PC-9 (cell line): Measurements from ENCODE around the gene KIF5C. TPM values are rescaled to one million over a fixed set of nuclear protein-coding genes. Genes with fewer than 3 reads are reported as not detected.

Source experiments
- BruUV-seq: library from RNA; stranded (reverse); fragments of 400-500 nt; replicated peaks from 2 replicates; lab custom pipeline; 2021; lab: Mats Ljungman, UMichigan
- CTCF ChIA-PET: fragments of 300-600 bp; sonication (Branson Sonifier 250); formaldehyde crosslinking; loops from one replicate; lab custom pipeline; 2022; ENCODE audit warnings: antibody characterized with exemption; lab: Charles Lee
- POLR2A ChIA-PET: fragments of 300-600 bp; sonication (Branson Sonifier 250); formaldehyde crosslinking; loops from one replicate; lab custom pipeline; 2022; ENCODE audit warnings: antibody characterized with exemption; ENCODE audit not compliant: unreplicated experiment; lab: Charles Lee
- DNase-seq, 2 experiments: peaks; one replicate each; pipeline versions ENCODE4 v3.0.0 to v3.0.0-alpha.2; 2015 to 2022; ENCODE audit warnings: mixed read lengths in 1 of 2
- H2AFZ ChIP-seq: fragments of 200-600 bp; sonication (generic); 2 replicates; pipeline ENCODE4 v1.8.1; 2017; ENCODE audit warnings: antibody characterized with exemption
- H3F3A ChIP-seq: fragments of 200-600 bp; sonication (generic); 2 replicates; pipeline ENCODE4 v1.8.1; 2017; ENCODE audit warnings: antibody characterized with exemption, mild to moderate bottlenecking, low read depth; ENCODE audit not compliant: insufficient read depth
- H3K27ac ChIP-seq: fragments of 200-600 bp; sonication (generic); 2 replicates; pipeline ENCODE4 v1.6.1; 2016; ENCODE audit warnings: mixed run types
- H3K27me3 ChIP-seq: fragments of 200-600 bp; sonication (generic); 2 replicates; pipeline ENCODE4 v1.6.1; 2016; ENCODE audit warnings: low read depth, mixed run types; ENCODE audit not compliant: insufficient read depth
- H3K36me3 ChIP-seq: fragments of 200-600 bp; sonication (generic); 2 replicates; pipeline ENCODE4 v1.6.1; 2016; ENCODE audit warnings: low read depth, mixed run types
- H3K4me1 ChIP-seq: fragments of 200-600 bp; sonication (generic); replicated peaks from 2 replicates; pipeline ENCODE4 v1.6.1; 2016; ENCODE audit warnings: mixed run types; ENCODE audit not compliant: insufficient read depth
- H3K4me2 ChIP-seq: fragments of 200-600 bp; sonication (generic); 2 replicates; pipeline ENCODE4 v1.6.1; 2017; ENCODE audit warnings: mixed run types
- H3K4me3 ChIP-seq: fragments of 200-600 bp; sonication (generic); 2 replicates; pipeline ENCODE4 v1.6.1; 2016; ENCODE audit warnings: mixed run types
- H3K79me2 ChIP-seq: fragments of 200-600 bp; sonication (generic); 2 replicates; pipeline ENCODE4 v1.6.1; 2017; ENCODE audit warnings: low read depth, mixed run types
- H3K9me2 ChIP-seq: fragments of 200-600 bp; sonication (generic); 2 replicates; pipeline ENCODE4 v1.8.1; 2017; ENCODE audit warnings: mild to moderate bottlenecking; ENCODE audit not compliant: insufficient read depth
- H3K9me3 ChIP-seq: fragments of 200-600 bp; sonication (generic); 2 replicates; pipeline ENCODE4 v1.8.1; 2016; ENCODE audit warnings: low read depth; ENCODE audit not compliant: insufficient read depth
- H4K20me1 ChIP-seq: fragments of 200-600 bp; sonication (generic); 2 replicates; pipeline ENCODE4 v1.8.1; 2017; ENCODE audit not compliant: insufficient read depth
- EZH2 ChIP-seq: fragments of 200-600 bp; sonication (generic); IDR thresholded peaks from 2 replicates; pipeline ENCODE4 v1.8.0; 2017; ENCODE audit warnings: antibody characterized with exemption, low read depth
- intact Hi-C: fragments of 100-400 bp; cut with micrococcal nuclease; formaldehyde crosslinking; loops from one replicate; pipeline ENCODE4 v1.10.0; 2022; ENCODE audit not compliant: unreplicated experiment
- total RNA-seq: library from RNA; stranded (reverse); gene quantifications from 2 replicates; pipeline ENCODE4 v1.2.3, GENCODE V29; 2021
- TF ChIP-seq, protein P1 (sequence below): fragments of 200-600 bp; sonication (generic); conservative IDR thresholded peaks from 2 replicates; pipeline ENCODE4 v1.6.1; 2017; ENCODE audit warnings: mixed run types, antibody characterized with exemption, mild to moderate bottlenecking, moderate library complexity

The KIF5C gene
- total RNA-seq, 1 experiment from 2014 or later: 0.07 TPM

GRCh38 chr2:148914463-148914862 lies 39.4 kb downstream of the KIF5C start:
- BruUV-seq: no TSS peak
- H3K4me1 ChIP-seq: no peaks in the 10 kb centered on the region
- H3K9me3 ChIP-seq: no peaks in the 10 kb centered on the region
- TF ChIP-seq EZH2: no peak
- TF ChIP-seq, protein P1, sequence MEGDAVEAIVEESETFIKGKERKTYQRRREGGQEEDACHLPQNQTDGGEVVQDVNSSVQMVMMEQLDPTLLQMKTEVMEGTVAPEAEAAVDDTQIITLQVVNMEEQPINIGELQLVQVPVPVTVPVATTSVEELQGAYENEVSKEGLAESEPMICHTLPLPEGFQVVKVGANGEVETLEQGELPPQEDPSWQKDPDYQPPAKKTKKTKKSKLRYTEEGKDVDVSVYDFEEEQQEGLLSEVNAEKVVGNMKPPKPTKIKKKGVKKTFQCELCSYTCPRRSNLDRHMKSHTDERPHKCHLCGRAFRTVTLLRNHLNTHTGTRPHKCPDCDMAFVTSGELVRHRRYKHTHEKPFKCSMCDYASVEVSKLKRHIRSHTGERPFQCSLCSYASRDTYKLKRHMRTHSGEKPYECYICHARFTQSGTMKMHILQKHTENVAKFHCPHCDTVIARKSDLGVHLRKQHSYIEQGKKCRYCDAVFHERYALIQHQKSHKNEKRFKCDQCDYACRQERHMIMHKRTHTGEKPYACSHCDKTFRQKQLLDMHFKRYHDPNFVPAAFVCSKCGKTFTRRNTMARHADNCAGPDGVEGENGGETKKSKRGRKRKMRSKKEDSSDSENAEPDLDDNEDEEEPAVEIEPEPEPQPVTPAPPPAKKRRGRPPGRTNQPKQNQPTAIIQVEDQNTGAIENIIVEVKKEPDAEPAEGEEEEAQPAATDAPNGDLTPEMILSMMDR: no peak
- intact Hi-C loops: no loop called here
- H3K36me3 ChIP-seq: no peaks in the 10 kb centered on the region
- H3K4me2 ChIP-seq: no peak overlapping the region
- H3K4me3 ChIP-seq: no peak overlapping the region
- H4K20me1 ChIP-seq: no peaks in the 10 kb centered on the region
- POLR2A ChIA-PET: no interaction called here
- no peaks in the 10 kb centered on the region for H3K79me2 ChIP-seq
- no peaks in the 10 kb centered on the region for H3F3A ChIP-seq
- CTCF ChIA-PET: interaction anchor here (0.7 kb wide), 1 partner anchor 17 kb away, joined by 3 read pairs; no protein-coding TSS in a partner anchor
- no peak overlapping the region for H3K27ac ChIP-seq
- H3K27me3 ChIP-seq: no peaks in the 10 kb centered on the region
- H3K9me2 ChIP-seq: no peaks in the 10 kb centered on the region
- no peak for DNase-seq
- no peak overlapping the region for H2AFZ ChIP-seq

DNA sequence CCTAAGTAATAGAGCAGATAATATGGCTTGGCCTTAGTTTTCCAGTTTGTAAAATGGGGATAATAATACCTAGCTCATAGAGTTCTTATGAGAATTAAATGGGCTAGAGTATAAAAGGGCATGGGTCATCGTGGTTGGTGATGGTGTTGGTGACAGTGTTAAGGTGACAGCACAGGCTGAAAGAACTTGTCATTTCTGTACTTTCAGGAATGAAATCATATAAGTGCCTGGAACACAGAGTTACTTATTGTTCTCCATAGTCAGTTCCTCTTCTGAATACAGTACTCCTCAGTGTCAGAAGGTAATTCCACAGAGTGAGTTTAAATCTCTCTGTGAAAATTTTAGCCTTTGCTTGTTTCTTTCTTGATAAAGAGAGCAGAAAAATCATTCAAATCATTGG lies 42.4 kb downstream of the KIF5C start:
- Histone ChIP-seq H3K27ac (no peak overlapping the region), H3K9me3 (no peaks in the 10 kb centered on the region), H3K27me3 (no peaks in the 10 kb centered on the region), H2AFZ (no peak overlapping the region), H3K4me1 (no peaks in the 10 kb centered on the region), H3K4me3 (no peak overlapping the region), H3K79me2 (no peaks in the 10 kb centered on the region), H3K4me2 (no peak overlapping the region), H3F3A (no peaks in the 10 kb centered on the region), H4K20me1 (no peaks in the 10 kb centered on the region), H3K36me3 (no peaks in the 10 kb centered on the region), H3K9me2 (no peaks in the 10 kb centered on the region)
- no TSS peak for BruUV-seq
- intact Hi-C loops: no loop called here
- TF ChIP-seq EZH2: no peak
- TF ChIP-seq, protein P1: no peak
- DNase-seq: no peak
- ChIA-PET POLR2A (no interaction called here), CTCF (no interaction called here)

DNA sequence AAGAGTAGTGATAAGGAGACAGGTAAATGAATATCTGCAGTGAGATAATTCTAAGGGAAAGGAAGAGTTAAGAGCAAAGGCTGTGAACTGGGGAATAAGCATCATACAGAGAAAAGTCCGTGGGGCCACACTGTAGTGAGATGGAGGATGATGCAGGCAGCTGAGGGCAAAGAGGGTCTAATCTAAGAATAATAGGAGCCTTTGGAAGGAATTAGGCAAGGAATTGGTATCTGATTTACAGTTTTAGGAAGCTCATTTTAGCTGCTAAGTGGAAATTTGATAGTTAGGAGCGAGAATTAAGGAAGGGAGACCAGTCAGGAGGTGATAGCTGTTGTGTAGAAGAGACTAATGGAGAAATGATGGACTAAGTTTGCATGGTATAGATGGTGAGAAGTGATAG lies 43.5 kb downstream of the KIF5C start:
- Histone ChIP-seq H4K20me1 (no peaks in the 10 kb centered on the region), H3K36me3 (no peaks in the 10 kb centered on the region), H3F3A (no peaks in the 10 kb centered on the region), H3K9me2 (no peaks in the 10 kb centered on the region), H3K4me2 (no peak overlapping the region), H2AFZ (no peak overlapping the region), H3K4me3 (no peak overlapping the region), H3K9me3 (no peaks in the 10 kb centered on the region), H3K79me2 (no peaks in the 10 kb centered on the region), H3K27ac (no peak overlapping the region), H3K27me3 (no peaks in the 10 kb centered on the region), H3K4me1 (no peaks in the 10 kb centered on the region)
- TF ChIP-seq, protein P1: no peak
- TF ChIP-seq EZH2: no peak
- no peak for DNase-seq
- intact Hi-C loops: no loop called here
- ChIA-PET POLR2A (no interaction called here), CTCF (no interaction called here)
- BruUV-seq: no TSS peak
